Tibial artery (tissue), 4 donors: ENCODE data around the gene ENOX2.
"Not testable (repeated sequence)": the region's sequence is repeated elsewhere in the genome, so short reads cannot be mapped to it uniquely, and the experiment has no call there.

Experiments
- DNase-seq, 2 donors: peaks; one replicate each; pipeline ENCODE4 v3.0.0-alpha.2; 2019
- H3K27ac ChIP-seq, 2 donors: fragments of 200-600 bp; sonication (generic) in 1 of 2; 1 replicate in 1 of 2; 2 replicates in 1 of 2; pipeline ENCODE4 v1.5.1; 2018 to 2019; ENCODE audit warnings: mild to moderate bottlenecking in 1 of 2
- H3K27me3 ChIP-seq, 2 donors: fragments of 200-600 bp; sonication (generic) in 1 of 2; one replicate each; pipeline versions ENCODE4 v1.5.1 to v1.6.0; 2016 to 2019
- H3K36me3 ChIP-seq, 3 donors: fragments of 200-600 bp; sonication (generic) in 2 of 3; one replicate each; pipeline ENCODE4 v1.5.1; 2016 to 2019; ENCODE audit warnings: mild to moderate bottlenecking in 2 of 3
- H3K4me1 ChIP-seq, 4 donors: fragments of 200-600 bp; sonication (generic) in 2 of 4; 1 replicate in 3 of 4; 2 replicates in 1 of 4; pipeline ENCODE4 v1.5.1; 2016 to 2019
- H3K4me3 ChIP-seq, 2 donors: fragments of 200-600 bp; sonication (generic) in 1 of 2; 1 replicate in 1 of 2; 2 replicates in 1 of 2; pipeline ENCODE4 v1.5.1; 2018 to 2019; ENCODE audit warnings: mild to moderate bottlenecking in 2 of 2
- H3K9me3 ChIP-seq, 3 donors: fragments of 200-600 bp; sonication (generic) in 1 of 3; one replicate each; pipeline ENCODE4 v1.5.1; 2016 to 2019
- CTCF ChIP-seq, 2 experiments: fragments of 200-600 bp in 1 of 2; fragments of 450-650 bp in 1 of 2; IDR thresholded peaks; one replicate each; pipeline ENCODE4 v1.5.1; 2017 to 2019; ENCODE audit warnings: antibody characterized with exemption in 2 of 2, mild to moderate bottlenecking in 1 of 2, moderate library complexity in 1 of 2
- intact Hi-C: fragments of 100-400 bp; cut with DNase I; formaldehyde crosslinking; loops from one replicate; pipeline ENCODE4 v1.15.0; 2023; ENCODE audit warnings: low total_unique reads

Gene ENOX2

GRCh38 chrX:130714665-130715064 lies 188.3 kb downstream of the ENOX2 start:
- H3K9me3 ChIP-seq = no peaks in the 10 kb centered on the region
- H3K4me3 ChIP-seq = no peak overlapping the region
- DNase-seq = no peak
- intact Hi-C loops = no loop called here
- TF ChIP-seq CTCF (IDR thresholded peaks at IDR 0.05) = no peak
- H3K27ac ChIP-seq = no peak overlapping the region
- no peaks in the 10 kb centered on the region for H3K36me3 ChIP-seq
- H3K27me3 ChIP-seq = no peaks in the 10 kb centered on the region
- peaks cover 0 to 26% (median 0%) of the 10 kb centered on the region in 4 donors for H3K4me1 ChIP-seq

- no peak overlapping the region for H3K4me3 ChIP-seq
- no peak for TF ChIP-seq CTCF (IDR thresholded peaks at IDR 0.05)
Observed at GRCh38 chrX:130714135-130714534, 188.9 kb downstream of the ENOX2 start.

GRCh38 chrX:130709178-130709577 lies 193.8 kb downstream of the ENOX2 start:
- H3K9me3 ChIP-seq, H3K36me3 ChIP-seq, H3K4me3 ChIP-seq, DNase-seq, intact Hi-C loops, H3K27me3 ChIP-seq, H3K27ac ChIP-seq: not testable (repeated sequence)
- H3K4me1 ChIP-seq = peaks cover 0 to 15% (median 0%) of the 10 kb centered on the region in 4 donors

More at GRCh38 chrX:130714135-130714534, 188.9 kb downstream of the ENOX2 start:
- peaks cover 0 to 26% (median 0%) of the 10 kb centered on the region in 4 donors for H3K4me1 ChIP-seq
- intact Hi-C loops = no loop called here
- H3K9me3 ChIP-seq = no peaks in the 10 kb centered on the region
- no peak overlapping the region for H3K27ac ChIP-seq
- H3K27me3 ChIP-seq = no peaks in the 10 kb centered on the region
- DNase-seq = no peak
- H3K36me3 ChIP-seq = no peaks in the 10 kb centered on the region

GRCh38 chrX:130705591-130705990 lies 197.4 kb downstream of the ENOX2 start:
- no peak for DNase-seq
- Histone ChIP-seq H3K4me1 (peaks cover 0 to 30% (median 2%) of the 10 kb centered on the region in 4 donors), H3K4me3 (no peak overlapping the region), H3K27ac (peak overlapping the region in 1 of 2 donors; percentile 66), H3K9me3 (no peaks in the 10 kb centered on the region), H3K36me3 (no peaks in the 10 kb centered on the region), H3K27me3 (no peaks in the 10 kb centered on the region)
- TF ChIP-seq CTCF (IDR thresholded peaks at IDR 0.05) = no peak
- intact Hi-C loops = no loop called here

GRCh38 chrX:130704053-130705038 lies 198.7 kb downstream of the ENOX2 start:
- Histone ChIP-seq H3K36me3 (no peaks in the 10 kb centered on the region), H3K27ac (peak overlapping the region; percentile 59 to 66), H3K9me3 (no peaks in the 10 kb centered on the region), H3K4me3 (no peak overlapping the region), H3K4me1 (peaks cover 0 to 30% (median 2%) of the 10 kb centered on the region in 4 donors), H3K27me3 (no peaks in the 10 kb centered on the region)
- no peak for DNase-seq
- intact Hi-C loops = no loop called here
- no peak for TF ChIP-seq CTCF (IDR thresholded peaks at IDR 0.05)
